Measurements from ENCODE around the gene PIBF1. TPM values are rescaled to one million over a fixed set of nuclear protein-coding genes. Genes with fewer than 3 reads are reported as not detected.

The PIBF1 gene
- total RNA-seq, 1 donor from 2014 or later: 32.5 TPM

DNA sequence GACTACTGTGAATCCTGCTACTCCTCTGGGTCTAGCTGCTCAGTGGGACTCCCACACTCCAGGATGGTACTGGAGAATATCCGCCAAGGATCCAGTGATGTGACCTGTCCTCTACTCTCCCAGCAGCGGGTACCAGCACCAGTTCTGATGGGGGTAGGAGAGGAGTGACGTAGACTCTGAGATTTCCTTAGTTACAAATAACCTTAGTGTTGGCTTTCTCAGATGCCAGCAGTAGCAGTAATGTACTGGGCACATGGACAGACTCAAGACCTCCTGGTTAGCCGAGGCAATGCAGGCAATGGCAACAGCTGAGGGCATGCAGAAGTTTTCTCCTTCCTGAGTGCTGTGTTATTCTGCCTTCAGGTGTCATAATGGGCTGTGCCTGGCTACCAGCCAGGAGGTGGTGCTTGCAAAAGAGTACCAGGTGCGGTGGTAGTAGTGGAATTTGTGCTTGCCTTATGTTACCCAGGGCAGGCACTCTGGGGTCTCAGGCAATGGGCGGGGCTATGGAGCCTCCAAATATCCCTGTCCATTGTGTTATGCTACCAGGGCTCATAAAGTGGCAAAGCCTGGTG, 171.5 kb downstream of the PIBF1 start:
- H3K36me3 Mint-ChIP-seq: peaks cover 28% of the 10 kb centered on the region
- no peak overlapping the region for H3K27ac Mint-ChIP-seq
- TF ChIP-seq CTCF (conservative IDR thresholded peaks at IDR 0.05): no peak
- H3K9me3 Mint-ChIP-seq: peaks cover 9% of the 10 kb centered on the region
- no peak overlapping the region for H3K4me3 Mint-ChIP-seq
- no peaks in the 10 kb centered on the region for H3K27me3 Mint-ChIP-seq
- DNase-seq (ENCODE audit: extremely low spot score, unreplicated experiment): no peak
- H3K4me1 Mint-ChIP-seq (ENCODE audit: unreplicated experiment): no peaks in the 10 kb centered on the region

- Mint-ChIP-seq H3K9me3 (peaks cover 8% of the 10 kb centered on the region), H3K4me1 (ENCODE audit: unreplicated experiment) (peaks cover 4% of the 10 kb centered on the region)
- TF ChIP-seq CTCF (conservative IDR thresholded peaks at IDR 0.05): no peak
Observed at GRCh38 chr13:72959643-72960042, 177.7 kb downstream of the PIBF1 start.

GRCh38 chr13:72960114-72960513, 178.2 kb downstream of the PIBF1 start:
- DNase-seq (ENCODE audit: extremely low spot score, unreplicated experiment): no peak
- no peak for TF ChIP-seq CTCF (conservative IDR thresholded peaks at IDR 0.05)
- Mint-ChIP-seq H3K27ac (peak overlapping the region; percentile 88), H3K4me3 (peak overlapping the region; percentile 76), H3K27me3 (no peaks in the 10 kb centered on the region), H3K36me3 (peaks cover 28% of the 10 kb centered on the region), H3K4me1 (ENCODE audit: unreplicated experiment) (peaks cover 4% of the 10 kb centered on the region), H3K9me3 (peaks cover 8% of the 10 kb centered on the region)

More at GRCh38 chr13:72959643-72960042, 177.7 kb downstream of the PIBF1 start:
- no peaks in the 10 kb centered on the region for H3K27me3 Mint-ChIP-seq
- no peak overlapping the region for H3K27ac Mint-ChIP-seq
- no peak for DNase-seq (ENCODE audit: extremely low spot score, unreplicated experiment)
- no peak overlapping the region for H3K4me3 Mint-ChIP-seq
- H3K36me3 Mint-ChIP-seq: peaks cover 28% of the 10 kb centered on the region

- DNase-seq (ENCODE audit: extremely low spot score, unreplicated experiment): no peak
- H3K9me3 Mint-ChIP-seq: peaks cover 8% of the 10 kb centered on the region
- peaks cover 4% of the 10 kb centered on the region for H3K4me1 Mint-ChIP-seq (ENCODE audit: unreplicated experiment)
- peaks cover 28% of the 10 kb centered on the region for H3K36me3 Mint-ChIP-seq
- H3K4me3 Mint-ChIP-seq: peak overlapping the region; percentile 76
- peak overlapping the region; percentile 88 for H3K27ac Mint-ChIP-seq
- no peaks in the 10 kb centered on the region for H3K27me3 Mint-ChIP-seq
- no peak for TF ChIP-seq CTCF (conservative IDR thresholded peaks at IDR 0.05)
Observed at GRCh38 chr13:72960541-72960940, 178.6 kb downstream of the PIBF1 start.

GRCh38 chr13:72963762-72964161, 181.8 kb downstream of the PIBF1 start:
- H3K4me1 Mint-ChIP-seq (ENCODE audit: unreplicated experiment): peaks cover 4% of the 10 kb centered on the region
- H3K4me3 Mint-ChIP-seq: no peak overlapping the region
- peaks cover 13% of the 10 kb centered on the region for H3K36me3 Mint-ChIP-seq
- no peak for DNase-seq (ENCODE audit: extremely low spot score, unreplicated experiment)
- no peaks in the 10 kb centered on the region for H3K27me3 Mint-ChIP-seq
- H3K27ac Mint-ChIP-seq: no peak overlapping the region
- no peak for TF ChIP-seq CTCF (conservative IDR thresholded peaks at IDR 0.05)
- no peaks in the 10 kb centered on the region for H3K9me3 Mint-ChIP-seq

Data from type B pancreatic cell (in vitro differentiated cells).